GM19455 (cell line): ENCODE data around the gene ZCCHC14.
"Not testable (repeated sequence)": the region's sequence is repeated elsewhere in the genome, so short reads cannot be mapped to it uniquely, and the experiment has no call there.

ENCODE experiments used
- ATAC-seq: cut with Tn5 transposase; IDR thresholded peaks from one replicate; pipeline ENCODE4 v1.9.1; 2021; ENCODE audit not compliant: unreplicated experiment

ZCCHC14 gene

DNA sequence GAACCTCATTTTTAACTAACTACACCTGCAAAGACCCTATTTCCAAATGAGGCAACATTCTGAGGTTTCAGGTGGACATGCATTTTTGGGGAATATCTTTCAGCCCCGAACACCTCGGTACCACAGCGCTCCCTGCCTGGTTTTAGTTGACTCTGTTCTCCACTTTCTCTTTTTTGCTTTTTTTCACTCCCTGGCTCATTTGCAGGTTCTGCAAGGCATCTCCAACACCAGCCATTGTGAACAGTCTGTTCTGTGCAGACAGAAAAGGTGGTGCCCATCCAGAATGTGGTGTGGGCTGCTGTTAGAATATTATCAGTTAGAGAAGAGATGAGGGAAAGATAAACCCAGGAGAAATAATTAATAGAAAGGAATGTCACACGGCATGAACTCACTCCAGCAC is 32.5 kb upstream of the ZCCHC14 start:
- no peak for ATAC-seq

DNA sequence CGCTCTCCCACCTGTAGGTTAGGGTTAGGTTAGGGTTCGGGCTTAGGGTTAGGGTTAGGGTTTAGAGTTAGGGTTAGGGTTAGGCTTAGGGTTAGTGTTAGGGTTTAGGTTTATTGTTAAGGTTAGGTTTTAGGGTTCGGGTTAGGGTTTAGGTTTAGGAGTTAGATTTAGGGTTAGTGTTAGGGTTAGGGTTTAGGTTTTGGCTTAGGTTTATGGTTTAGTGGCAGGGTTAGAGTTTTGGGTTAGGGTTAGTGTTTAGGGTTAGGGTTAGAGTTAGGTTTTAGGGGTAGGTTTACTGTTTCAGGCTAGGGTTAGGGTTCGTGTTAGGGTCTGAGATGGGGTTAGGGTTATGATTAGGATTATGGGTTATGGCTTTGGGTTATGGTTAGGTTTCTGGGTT is 31.6 kb upstream of the ZCCHC14 start:
- ATAC-seq = no peak

DNA sequence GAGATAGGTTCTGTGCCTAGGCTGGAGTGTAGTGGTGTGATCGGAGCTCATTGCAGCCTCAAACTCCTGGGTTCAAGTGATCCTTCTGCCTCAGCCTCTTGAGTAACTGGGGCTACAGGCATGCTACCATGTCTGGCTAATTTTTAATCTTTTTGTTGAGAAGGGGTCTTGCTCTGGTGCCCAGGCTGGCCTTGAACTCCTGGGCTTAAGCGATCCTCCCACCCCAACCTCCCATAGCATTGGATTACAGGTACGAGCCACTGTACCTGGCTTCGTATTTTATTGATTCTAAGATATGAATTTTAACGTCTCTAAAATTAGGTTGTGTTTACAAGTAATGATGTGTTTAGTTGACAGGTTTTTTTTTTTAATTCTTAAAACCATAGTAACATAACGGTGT is 30.8 kb upstream of the ZCCHC14 start:
- not testable (repeated sequence) for ATAC-seq

DNA sequence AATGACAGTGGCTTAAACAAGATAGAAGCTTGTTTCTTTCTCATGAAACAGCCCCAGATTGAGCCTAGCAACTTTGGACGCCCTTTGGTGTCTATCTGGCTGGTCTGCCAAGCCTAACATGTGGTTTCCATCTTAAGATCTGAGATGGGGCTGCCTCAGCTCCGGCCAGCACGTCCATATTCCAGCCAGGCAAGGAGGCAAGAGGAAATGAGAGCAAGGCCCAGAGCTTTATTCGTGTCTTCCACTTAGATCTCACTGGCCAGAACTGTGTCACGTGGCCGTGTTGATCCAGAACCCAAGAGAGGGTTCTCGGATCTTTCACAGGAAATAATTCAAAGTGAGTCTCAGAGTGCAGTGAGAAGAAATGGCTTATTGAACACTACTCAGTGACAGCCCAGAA is 28.9 kb upstream of the ZCCHC14 start:
- ATAC-seq = not testable (repeated sequence)

DNA sequence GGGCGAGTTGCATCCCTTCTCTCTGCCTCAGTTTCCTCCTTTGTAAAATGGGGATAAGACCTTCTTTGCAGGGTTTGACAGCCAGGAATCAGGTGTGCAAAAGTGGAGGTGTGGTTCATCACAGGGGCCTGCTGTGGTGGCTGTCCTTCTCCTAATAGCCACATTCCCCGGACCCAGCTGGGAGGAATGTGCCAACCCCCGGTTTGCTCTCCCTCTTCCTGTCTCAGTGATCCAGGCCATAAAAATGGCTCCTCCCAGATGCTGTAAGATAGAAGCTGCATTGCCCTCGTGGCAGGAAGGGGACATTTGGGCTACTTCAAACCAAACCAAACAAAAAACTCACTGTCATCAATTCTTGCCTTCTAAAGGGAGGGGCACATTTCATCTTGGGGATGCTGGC is 26.3 kb upstream of the ZCCHC14 start:
- not testable (repeated sequence) for ATAC-seq

DNA sequence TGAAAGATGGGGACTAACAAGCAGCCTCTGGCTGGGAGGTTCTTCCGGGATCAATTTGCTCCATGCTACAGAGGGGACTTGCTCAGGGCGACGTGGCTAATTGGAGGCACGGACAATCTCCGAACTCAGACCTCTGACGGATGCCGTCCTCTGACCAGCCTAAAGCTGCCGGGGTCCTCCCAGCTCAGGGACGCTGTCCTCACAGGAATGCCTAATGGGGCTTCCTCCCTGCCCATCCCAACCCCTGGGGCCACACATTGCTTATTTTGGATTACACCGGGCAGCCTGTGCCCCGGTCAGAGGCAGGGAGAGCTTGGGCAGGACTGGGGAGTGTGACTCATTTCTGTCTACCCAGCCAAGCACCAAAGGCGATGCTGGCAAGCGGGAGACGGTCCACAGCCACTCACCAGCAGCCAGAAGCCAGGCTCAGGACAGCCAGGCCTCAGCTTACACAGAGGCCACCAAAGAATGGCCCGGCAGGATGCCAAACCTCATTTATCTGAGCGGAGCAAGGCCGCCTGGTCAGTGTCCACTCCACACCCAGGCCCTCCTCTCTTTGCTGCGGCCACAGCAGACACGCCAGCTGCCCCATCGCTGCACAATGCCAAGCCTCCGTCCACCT is 25.7 kb upstream of the ZCCHC14 start:
- not testable (repeated sequence) for ATAC-seq

DNA sequence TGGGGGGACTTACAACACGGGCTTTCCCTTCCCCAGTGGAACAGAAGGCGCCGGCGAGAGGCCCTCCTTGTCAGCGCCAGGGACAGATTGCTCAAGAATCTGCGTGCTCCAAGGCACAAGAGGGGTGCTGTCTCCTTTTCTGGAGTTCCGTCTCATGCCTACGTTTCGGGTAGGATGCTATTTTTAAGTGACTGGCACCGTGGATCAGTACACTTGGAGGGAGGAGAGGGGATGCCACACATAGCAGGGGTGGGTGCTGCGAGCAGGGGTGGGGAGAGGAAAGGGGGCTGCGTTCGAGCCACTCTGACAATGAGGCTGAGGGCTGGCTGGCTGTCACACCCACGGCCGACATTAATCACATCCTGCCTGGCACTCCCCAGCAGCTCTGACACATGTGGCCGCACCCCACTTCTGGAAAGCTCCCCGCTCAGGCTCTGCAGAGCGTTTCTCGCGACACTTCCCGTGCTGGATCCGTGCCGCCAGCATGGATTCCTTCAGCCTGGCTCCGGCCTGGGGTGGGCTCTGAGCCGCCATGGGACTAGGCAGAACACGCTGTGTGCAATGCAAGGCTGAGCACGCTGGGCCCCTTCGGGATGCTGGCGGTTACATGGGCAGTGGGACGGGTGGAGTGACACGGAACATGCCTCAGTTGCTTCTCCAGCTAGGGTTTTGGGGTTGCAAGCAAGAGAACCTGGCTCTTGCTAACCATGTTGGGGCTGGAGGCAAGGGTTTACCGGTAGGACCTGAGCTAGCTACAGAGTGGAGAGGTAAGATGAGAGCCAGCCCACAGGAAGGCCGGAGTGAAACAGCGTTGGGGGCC is 25.0 kb upstream of the ZCCHC14 start:
- ATAC-seq = not testable (repeated sequence)

DNA sequence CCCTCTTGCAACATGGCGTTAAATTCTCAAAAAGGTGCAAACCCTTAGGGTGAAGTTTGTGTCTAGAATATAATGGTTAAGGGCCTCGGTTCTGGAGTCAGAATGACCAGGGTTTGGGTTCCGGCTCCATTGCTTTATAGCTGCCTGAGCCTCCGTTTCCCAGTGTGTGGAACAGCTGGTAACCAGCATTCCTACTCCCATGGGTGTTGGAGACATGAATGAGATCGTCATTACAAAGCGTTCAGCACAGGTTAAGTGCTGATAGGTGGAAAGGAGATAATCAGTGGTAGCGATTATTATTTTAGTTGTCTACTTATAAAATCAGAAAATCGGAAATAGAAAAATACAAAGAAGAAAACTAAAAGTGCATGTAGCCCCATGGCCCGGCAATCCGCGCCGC is 23.5 kb upstream of the ZCCHC14 start:
- no peak for ATAC-seq

DNA sequence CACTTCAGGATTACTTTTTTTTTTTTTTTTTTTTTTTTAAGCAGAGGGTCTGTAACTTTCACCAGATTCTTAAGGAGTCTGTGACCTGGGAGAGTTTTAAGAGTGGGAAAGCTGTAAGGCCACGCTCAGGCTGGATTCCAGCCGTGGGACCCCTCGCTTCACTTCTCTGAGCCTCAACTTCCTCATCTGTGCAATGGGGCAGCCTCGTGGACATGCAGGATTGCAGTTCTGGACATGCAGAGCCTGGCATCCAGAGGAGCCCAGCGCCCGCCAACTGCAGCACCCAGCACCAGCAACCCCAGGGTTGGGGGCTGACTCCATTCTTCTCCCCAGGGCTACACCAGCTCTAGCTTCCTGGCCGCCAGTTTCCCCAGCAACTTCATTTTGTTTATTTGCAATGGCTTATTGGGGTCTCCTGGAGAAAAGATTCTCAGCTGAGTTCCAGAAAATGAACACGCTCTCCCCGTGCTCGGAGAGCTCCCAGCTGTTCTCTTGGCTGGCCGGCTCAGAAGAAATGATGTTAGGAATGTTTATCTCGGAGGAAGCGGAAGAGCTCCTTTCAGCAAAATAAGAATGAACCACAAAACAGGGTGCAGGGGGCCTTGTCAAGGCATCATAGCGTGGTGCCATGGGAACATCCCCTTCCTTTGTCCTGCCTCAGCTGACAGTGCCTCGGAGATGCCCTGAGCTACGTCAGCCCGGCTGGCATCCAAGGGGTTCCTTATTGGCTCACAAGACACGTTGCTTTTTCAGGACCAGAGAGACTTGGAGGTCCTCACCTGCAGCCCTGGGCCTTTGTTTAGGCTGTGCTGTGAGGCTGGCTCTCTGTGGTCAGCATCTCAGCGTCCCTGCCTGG is 22.9 kb upstream of the ZCCHC14 start:
- ATAC-seq = no peak

DNA sequence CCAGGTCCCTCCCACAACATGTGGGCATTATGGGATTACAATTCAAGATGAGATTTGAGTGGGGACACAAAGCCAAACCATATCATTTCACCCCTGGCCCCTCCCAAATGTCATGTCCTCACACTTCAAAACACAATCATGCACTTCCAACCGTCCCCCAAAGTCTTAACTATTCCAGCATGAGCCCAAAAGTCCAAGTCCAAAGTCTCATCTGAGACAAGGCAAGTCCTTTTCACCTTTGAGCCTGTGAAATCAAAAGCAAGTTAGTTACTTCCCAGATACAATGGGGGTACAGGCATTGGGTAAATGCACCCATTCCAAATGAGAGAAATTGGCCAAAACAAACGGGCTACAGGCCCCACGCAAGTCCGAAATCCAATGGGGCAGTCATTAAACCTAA is 17.0 kb upstream of the ZCCHC14 start:
- not testable (repeated sequence) for ATAC-seq

DNA sequence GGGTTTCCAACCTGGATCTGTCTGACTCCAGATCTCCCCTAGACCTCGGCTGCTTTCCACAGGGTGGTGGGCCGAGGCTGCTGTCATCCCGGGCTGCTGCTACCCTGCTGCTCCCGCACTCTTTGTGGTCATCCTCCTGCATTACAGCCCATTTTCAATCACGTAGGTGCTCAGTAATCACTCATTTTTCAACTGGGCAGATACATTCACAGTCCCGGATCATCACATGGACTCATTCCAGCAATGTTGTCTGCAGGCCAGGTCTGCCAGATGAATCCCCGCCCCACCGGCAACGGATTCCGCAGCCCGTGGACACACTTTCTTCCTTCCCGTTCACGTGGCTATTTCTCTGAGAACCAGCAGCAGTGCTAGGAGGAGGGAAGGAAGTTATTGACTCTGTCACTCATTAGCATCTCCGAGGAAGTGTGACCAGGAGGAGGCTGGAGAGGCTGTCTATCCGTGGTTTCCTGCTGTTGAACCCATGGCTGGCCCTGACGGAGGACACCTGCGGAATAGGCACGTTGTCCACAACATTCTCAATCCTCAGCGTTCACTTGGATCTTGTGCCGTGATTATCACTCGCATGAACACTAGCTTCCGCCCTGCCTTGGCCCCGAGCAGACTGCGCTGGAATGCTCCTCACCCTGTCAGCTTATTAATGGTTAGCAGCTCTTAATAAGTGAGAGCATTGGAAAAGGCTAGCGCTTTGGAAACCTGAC is 14.7 kb upstream of the ZCCHC14 start:
- ATAC-seq = no peak

DNA sequence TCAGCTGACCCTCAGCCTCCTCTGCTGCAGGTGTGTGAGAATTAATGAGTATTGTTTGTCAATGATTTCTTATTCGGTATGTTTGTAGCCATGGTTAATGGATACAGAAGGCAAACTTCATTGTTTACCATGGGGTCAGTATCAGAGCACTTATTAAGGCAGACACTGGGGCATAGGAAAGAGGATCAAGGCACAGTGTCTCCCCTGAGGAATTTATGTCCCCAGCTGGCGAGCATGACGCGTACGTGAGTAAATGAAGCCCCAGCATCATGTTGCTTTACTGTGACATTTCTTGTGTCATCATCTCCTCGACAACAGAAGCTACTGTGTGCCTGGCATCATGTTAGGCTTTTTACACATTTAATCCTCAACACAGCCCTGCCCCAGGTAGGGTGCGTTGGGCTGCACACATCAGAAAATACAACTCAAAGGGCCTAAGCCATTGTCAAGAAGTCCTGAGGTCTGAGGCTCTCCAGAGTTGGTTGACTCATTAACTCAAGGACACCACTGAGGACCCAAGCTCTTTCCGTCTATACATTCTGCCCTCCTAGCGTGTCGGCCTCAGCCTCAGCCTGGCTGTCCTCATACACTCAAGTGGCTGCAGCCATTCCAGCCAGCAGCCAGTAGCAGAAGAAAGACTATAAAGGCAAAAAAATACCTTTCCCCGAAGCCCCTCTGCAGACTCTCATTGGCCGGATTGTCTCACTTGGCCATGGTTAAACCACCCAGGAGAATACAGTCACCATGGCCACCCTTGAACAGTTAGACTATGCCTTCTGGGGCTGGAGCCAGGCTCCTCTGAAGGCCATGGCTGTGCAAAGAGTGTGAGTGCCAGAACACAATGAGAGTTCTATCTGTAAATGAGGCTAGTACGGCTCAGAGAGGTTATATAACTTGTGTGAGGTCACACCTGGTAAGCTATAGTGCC is 13.9 kb upstream of the ZCCHC14 start:
- ATAC-seq = no peak

DNA sequence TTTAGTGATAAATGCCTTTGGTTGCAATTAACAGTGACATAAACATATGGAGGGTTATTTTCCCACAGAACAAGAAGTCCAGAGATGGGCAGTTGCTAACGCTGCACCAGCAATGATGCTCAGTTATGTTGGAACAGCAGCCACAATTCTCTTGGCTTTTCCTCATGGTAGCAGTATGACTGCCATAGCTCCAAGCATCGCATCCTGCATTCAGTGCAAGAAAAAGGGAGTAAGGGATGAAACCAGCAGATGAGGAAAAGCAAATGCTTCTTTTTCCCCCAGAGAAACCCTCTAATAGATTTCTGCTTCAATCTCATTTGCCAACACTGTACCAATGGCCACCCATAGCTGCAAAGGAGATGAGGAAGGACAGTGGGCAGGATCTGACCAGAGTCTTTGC is 13.0 kb upstream of the ZCCHC14 start:
- no peak for ATAC-seq

DNA sequence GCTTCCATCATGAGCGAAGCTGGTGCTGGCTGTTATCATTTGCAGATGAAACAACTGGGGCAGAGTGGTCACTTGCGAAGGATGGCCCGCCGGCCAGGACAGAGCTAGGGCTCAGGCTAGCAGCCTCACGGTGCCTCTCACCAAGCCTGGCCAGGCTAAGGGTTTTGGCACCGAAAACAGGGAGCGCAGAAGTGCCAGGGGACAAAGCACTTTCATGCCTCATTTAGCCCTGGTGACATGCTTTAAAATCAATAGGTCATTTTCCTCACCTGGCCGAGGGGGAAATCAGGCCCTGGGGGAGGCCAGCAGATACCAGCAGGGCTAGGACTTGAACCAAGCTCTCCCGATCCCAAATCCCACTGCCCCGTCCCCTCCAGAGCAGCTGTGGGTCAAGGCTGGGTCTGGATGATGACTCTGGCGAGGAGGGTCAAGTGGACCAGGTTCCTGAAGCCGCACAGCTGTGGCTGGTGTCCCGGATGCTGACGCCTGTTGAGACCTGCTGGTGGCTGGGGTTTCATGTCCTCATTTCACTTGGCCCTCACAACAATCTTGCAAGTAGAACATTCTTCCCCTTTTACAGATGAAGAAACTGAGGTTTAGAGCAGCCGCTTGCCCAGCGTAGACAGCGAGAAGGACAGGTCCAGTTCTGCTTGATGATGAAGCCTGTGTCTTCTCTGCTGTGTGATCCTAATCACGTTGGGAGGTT is 10.6 kb upstream of the ZCCHC14 start:
- ATAC-seq = not testable (repeated sequence)

DNA sequence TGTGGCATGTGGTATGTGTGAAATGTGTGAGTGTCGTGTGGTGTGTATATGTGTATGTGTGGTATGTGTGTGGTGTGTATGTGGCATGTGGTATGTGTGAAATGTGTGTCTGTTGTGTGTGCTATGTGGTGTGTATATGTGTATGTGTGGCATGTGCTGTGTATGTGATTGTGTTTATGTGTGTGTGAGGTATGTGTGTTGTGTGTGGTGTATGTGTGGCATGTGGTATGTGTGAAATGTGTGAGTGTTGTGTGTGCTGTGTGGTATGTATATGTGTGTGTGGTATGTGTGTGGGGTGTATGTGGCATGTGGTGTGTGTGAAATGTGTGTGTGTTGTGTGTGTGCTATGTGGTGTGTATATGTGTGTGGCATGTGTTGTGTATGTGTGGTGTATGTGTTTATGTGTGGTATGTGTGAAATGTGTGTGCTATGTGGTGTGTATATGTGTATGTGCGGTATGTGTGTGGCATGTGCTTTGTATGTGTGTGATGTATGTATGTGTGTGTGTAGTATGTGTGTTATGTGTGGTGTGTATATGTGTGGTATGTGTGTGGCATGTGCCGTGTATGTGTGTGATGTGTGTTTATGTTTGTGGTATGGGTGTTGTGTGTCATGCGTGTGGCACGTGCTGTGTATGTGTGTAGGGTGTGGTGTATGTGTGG is 9.6 kb upstream of the ZCCHC14 start:
- no peak for ATAC-seq

DNA sequence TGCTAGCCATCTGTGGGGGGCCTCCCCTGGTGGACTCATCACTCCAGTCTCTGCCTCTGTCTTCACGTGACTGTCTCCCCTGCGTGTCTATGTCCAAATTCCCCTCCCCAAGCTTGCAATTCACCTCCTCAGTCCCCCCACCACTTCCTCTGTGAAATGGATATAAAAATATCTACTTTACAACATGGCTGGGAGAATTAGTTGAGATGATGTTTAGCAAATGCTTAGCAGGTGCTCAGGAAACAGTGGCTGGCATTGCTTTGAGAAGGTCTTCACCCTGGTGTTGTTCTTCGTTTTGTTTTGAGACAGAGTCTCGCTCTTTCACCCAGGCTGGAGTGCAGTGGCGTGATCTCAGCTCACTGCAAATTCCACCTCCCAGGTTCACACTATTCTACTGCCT is 8.3 kb upstream of the ZCCHC14 start:
- no peak for ATAC-seq

DNA sequence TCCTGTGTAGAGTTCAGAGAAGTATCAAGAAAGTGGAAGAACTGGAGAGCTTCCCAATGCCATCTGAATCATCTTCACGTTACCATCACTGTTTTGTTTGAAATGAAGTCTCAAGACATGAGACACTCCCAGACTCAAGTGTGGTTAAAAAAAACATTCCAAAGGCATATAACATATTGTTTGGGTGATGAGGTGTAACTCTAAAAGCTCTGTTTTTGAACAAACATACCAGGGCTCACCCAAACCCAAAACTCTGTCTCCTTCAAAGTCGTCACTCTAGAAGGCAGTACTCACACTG is 6.3 kb upstream of the ZCCHC14 start:
- no peak for ATAC-seq

DNA sequence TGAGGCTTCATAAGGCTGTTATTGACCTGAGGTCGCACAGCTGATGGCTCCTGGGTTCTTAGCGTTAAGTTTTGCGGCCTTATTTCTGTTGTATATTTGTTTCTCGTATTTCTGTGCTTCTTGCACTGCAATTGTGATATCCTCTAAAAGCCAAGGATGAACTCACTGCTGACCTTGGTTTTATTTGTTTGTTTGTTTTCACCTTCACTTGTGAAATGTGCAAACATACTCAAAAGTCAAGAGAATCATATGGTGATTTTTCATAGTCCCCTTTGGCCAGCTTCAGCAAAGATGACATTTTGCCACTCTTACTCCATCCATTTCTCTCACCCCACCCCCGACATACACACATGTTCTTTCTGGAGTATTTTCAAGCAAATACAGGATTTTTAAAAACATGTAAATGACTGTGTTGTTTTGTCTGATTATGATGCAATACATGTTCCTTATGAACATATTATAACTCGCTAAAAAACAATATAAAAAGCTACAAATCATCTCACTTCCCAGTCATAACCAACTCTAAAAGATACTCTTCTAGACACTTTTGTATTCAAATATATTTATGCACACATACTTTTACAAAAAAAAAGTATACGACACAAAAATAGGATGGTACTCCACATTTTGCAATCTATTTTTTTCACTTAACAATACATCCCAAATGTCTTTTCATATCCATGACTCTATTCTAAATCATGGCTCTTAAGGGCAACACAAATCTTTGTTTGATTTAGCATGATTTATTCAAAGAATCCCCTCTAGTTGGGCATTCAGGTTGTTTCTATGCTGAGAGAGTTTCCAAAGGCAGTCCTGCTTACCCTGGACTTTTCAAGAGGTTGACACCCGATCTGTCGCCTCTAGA is 5.7 kb upstream of the ZCCHC14 start:
- ATAC-seq = no peak
